DND-41 (cell line): Measurements from ENCODE around the gene TCERG1L.

Experiments used
- ATAC-seq: fragments of 200-7000 bp; cut with Tn5 transposase; 3 replicates; pipeline ENCODE4 v1.9.1; 2021; ENCODE audit warnings: low read depth; ENCODE audit not compliant: insufficient read depth
- DNase-seq: peaks from one replicate; pipeline ENCODE4 v3.0.0-alpha.2; 2020
- H2AFZ ChIP-seq: 2 replicates; pipeline ENCODE4 v1.6.0; 2012; ENCODE audit warnings: low read depth, low read length
- H3K27ac ChIP-seq: 2 replicates; pipeline ENCODE4 v1.5.1; 2012; ENCODE audit warnings: low read length, inconsistent platforms
- H3K27me3 ChIP-seq: fragments of 200-600 bp; sonication (generic); 2 replicates; pipeline ENCODE4 v1.6.0; 2012; ENCODE audit warnings: low read length, mild to moderate bottlenecking, inconsistent platforms; ENCODE audit not compliant: insufficient read depth, poor library complexity
- H3K36me3 ChIP-seq: 2 replicates; pipeline ENCODE4 v1.5.1; 2012; ENCODE audit warnings: low read length, inconsistent platforms; ENCODE audit not compliant: insufficient read depth
- H3K4me1 ChIP-seq: 2 replicates; pipeline ENCODE4 v1.5.1; 2012; ENCODE audit warnings: mild to moderate bottlenecking, low read length; ENCODE audit not compliant: insufficient read depth
- H3K4me2 ChIP-seq: 2 replicates; pipeline ENCODE4 v1.6.0; 2012; ENCODE audit warnings: mild to moderate bottlenecking, moderate library complexity, low read length, inconsistent platforms; ENCODE audit not compliant: insufficient read depth
- H3K4me3 ChIP-seq, 2 experiments: fragments of 200-600 bp in 1 of 2; shearing (Covaris generic) in 1 of 2; 2 replicates each; pipeline ENCODE4 v1.5.1; 2012 to 2016; ENCODE audit warnings: inconsistent platforms in 2 of 2, low read length in 2 of 2, mild to moderate bottlenecking in 2 of 2, low read depth in 1 of 2, moderate library complexity in 1 of 2
- H3K79me2 ChIP-seq: 2 replicates; pipeline ENCODE4 v1.6.0; 2012; ENCODE audit warnings: low read length, inconsistent platforms; ENCODE audit not compliant: insufficient read depth
- H3K9ac ChIP-seq: 2 replicates; pipeline ENCODE4 v1.6.0; 2012; ENCODE audit warnings: low read depth, mild to moderate bottlenecking, inconsistent platforms, low read length, moderate library complexity
- H3K9me3 ChIP-seq: 2 replicates; pipeline ENCODE4 v1.5.1; 2012; ENCODE audit warnings: low read length, moderate library complexity, mild to moderate bottlenecking, inconsistent platforms; ENCODE audit not compliant: insufficient read depth, severe bottlenecking
- H4K20me1 ChIP-seq: 2 replicates; pipeline ENCODE4 v1.6.0; 2012; ENCODE audit warnings: low read length; ENCODE audit not compliant: insufficient read depth
- CTCF ChIP-seq: IDR thresholded peaks from 2 replicates; pipeline ENCODE4 v1.5.1; 2012; ENCODE audit warnings: borderline replicate concordance, low read length, moderate library complexity, mild to moderate bottlenecking; ENCODE audit not compliant: poor library complexity, severe bottlenecking; ENCODE audit errors: extremely low read depth
- EZH2 ChIP-seq: IDR thresholded peaks from 3 replicates; pipeline ENCODE4 v1.6.1; 2012; ENCODE audit warnings: borderline replicate concordance, low read depth, mild to moderate bottlenecking, moderate library complexity, low read length, inconsistent platforms; ENCODE audit not compliant: severe bottlenecking

TCERG1L gene

GRCh38 chr10:131084791-131085090, 226.8 kb downstream of the TCERG1L start:
- no peak for TF ChIP-seq EZH2
- TF ChIP-seq CTCF = no peak
- Histone ChIP-seq H3K79me2 (no peaks in the 10 kb centered on the region), H4K20me1 (no peaks in the 10 kb centered on the region), H3K4me3 (peak overlapping the region in 1 of 2 experiments; percentile 40; a peak in 2 of 4 replicates), H3K27ac (peak overlapping the region; percentile 84), H3K4me1 (peaks cover 67% of the 10 kb centered on the region), H3K9me3 (no peaks in the 10 kb centered on the region), H3K9ac (peak overlapping the region; percentile 37), H2AFZ (peak overlapping the region; percentile 63; the same call in 1 of the 2 replicates), H3K36me3 (no peaks in the 10 kb centered on the region), H3K27me3 (no peaks in the 10 kb centered on the region), H3K4me2 (peak overlapping the region; percentile 47)
- ATAC-seq (peak; percentile 30), DNase-seq (no peak)

GRCh38 chr10:131083915-131084790, 227.4 kb downstream of the TCERG1L start:
- ATAC-seq = peak; percentile 18

GRCh38 chr10:131082991-131083481, 228.5 kb downstream of the TCERG1L start:
- Histone ChIP-seq H2AFZ (no peak overlapping the region), H3K79me2 (no peaks in the 10 kb centered on the region), H3K4me2 (peak overlapping the region; percentile 47), H3K27me3 (no peaks in the 10 kb centered on the region), H3K9me3 (no peaks in the 10 kb centered on the region), H3K36me3 (no peaks in the 10 kb centered on the region), H3K27ac (peak overlapping the region; percentile 84), H4K20me1 (no peaks in the 10 kb centered on the region), H3K4me3 (peak overlapping the region in 1 of 2 experiments; percentile 17; a peak in 1 of 4 replicates), H3K4me1 (peaks cover 67% of the 10 kb centered on the region), H3K9ac (peak overlapping the region; percentile 33; the same call in 1 of the 2 replicates)
- TF ChIP-seq CTCF = no peak
- TF ChIP-seq EZH2 = no peak
- DNase-seq (peak; percentile 69), ATAC-seq (peak; percentile 3; the same call in 1 of the 3 replicates)

More at GRCh38 chr10:131083915-131084790, 227.4 kb downstream of the TCERG1L start:
- Histone ChIP-seq H3K27me3 (no peaks in the 10 kb centered on the region), H4K20me1 (no peaks in the 10 kb centered on the region), H3K4me3 (peak overlapping the region in 1 of 2 experiments; percentile 40; a peak in 2 of 4 replicates), H3K4me2 (peak overlapping the region; percentile 47), H3K9ac (peak overlapping the region; percentile 37), H3K9me3 (no peaks in the 10 kb centered on the region), H3K79me2 (no peaks in the 10 kb centered on the region), H2AFZ (peak overlapping the region; percentile 63), H3K36me3 (no peaks in the 10 kb centered on the region), H3K4me1 (peaks cover 67% of the 10 kb centered on the region), H3K27ac (peak overlapping the region; percentile 84)
- peak; percentile 64 for DNase-seq
- TF ChIP-seq CTCF (peak; percentile 48), EZH2 (no peak)
